A549 (cell line): ENCODE results near the gene PIK3CB. TPM values are rescaled to one million over a fixed set of nuclear protein-coding genes. Genes with fewer than 3 reads are reported as not detected.
"Not testable (repeated sequence)": the region's sequence is repeated elsewhere in the genome, so short reads cannot be mapped to it uniquely, and the experiment has no call there.

Source experiments
- ATAC-seq, 2 experiments: fragments of 200-7000 bp in 1 of 2; fragments of >200 bp in 1 of 2; cut with Nextera tagmentation in 1 of 2; cut with Tn5 transposase in 1 of 2; 3 replicates each; pipeline versions ENCODE4 v1.8.0 to v1.9.1; 2018 to 2020; ENCODE audit warnings: mild to moderate bottlenecking in 1 of 2, moderate library complexity in 1 of 2
- CTCF ChIA-PET: fragments of 300-600 bp; sonication (Branson Sonifier 250); formaldehyde crosslinking; extraction: SDS; loops from one replicate; lab custom pipeline; 2021; ENCODE audit warnings: antibody characterized with exemption, inconsistent platforms; lab: Yijun Ruan, JAX
- POLR2A ChIA-PET: fragments of 350-600 bp; formaldehyde crosslinking; extraction: SDS; loops from one replicate; lab custom pipeline; 2021; ENCODE audit warnings: antibody characterized with exemption, inconsistent platforms; lab: Yijun Ruan, JAX
- DNase-seq, 2 experiments: peaks; one replicate each; pipeline versions ENCODE4 v3.0.0 to v3.0.0-alpha.2; 2011 to 2016; ENCODE audit warnings: low read depth in 1 of 2, low spot score in 1 of 2
- FAIRE-seq: peaks from 2 replicates; lab custom pipeline; 2011; peaks lifted over from hg19 to GRCh38; lab: Jason Lieb, UNC
- H3K27ac ChIP-seq, 2 experiments: fragments of >200 bp; sonication (Bioruptor Twin); formaldehyde crosslinking; 3 replicates each; pipeline ENCODE4 v1.5.1; 2016 to 2017
- H3K4me1 ChIP-seq: fragments of >200 bp; sonication (Bioruptor Twin); formaldehyde crosslinking; 3 replicates; pipeline ENCODE4 v1.6.1; 2016
- H3K4me2 ChIP-seq: fragments of >200 bp; sonication (Bioruptor Twin); formaldehyde crosslinking; 3 replicates; pipeline ENCODE4 v1.6.1; 2016
- H3K4me3 ChIP-seq: fragments of >200 bp; sonication (Bioruptor Twin); formaldehyde crosslinking; 3 replicates; pipeline ENCODE4 v1.5.1; 2016
- H3K9me3 ChIP-seq: fragments of >200 bp; sonication (Bioruptor Twin); formaldehyde crosslinking; 3 replicates; pipeline ENCODE4 v1.6.1; 2016
- BHLHE40 ChIP-seq: IDR thresholded peaks from 2 replicates; pipeline ENCODE4 v1.6.1; 2012; ENCODE audit warnings: low read depth, low read length, inconsistent platforms
- CBX2 ChIP-seq: fragments of 200-600 bp; sonication (generic); IDR thresholded peaks from 2 replicates; pipeline ENCODE4 v1.6.1; 2016; ENCODE audit warnings: low read depth, mild to moderate bottlenecking, borderline replicate concordance
- CEBPB ChIP-seq, 2 experiments: fragments of >200 bp in 1 of 2; sonication (Bioruptor Twin) in 1 of 2; formaldehyde crosslinking in 1 of 2; IDR thresholded peaks; 2 replicates each; pipeline ENCODE4 v1.6.1; 2012 to 2016
- E2F6 ChIP-seq: IDR thresholded peaks from 2 replicates; pipeline ENCODE4 v1.6.1; 2012; ENCODE audit warnings: low read depth, borderline replicate concordance
- EHF ChIP-seq: fragments of 250-450 bp; sonication (Bioruptor Pico); IDR thresholded peaks from 2 replicates; pipeline ENCODE4 v1.5.0; 2020; ENCODE audit warnings: mild to moderate bottlenecking
- EHMT2 ChIP-seq: fragments of 200-600 bp; sonication (generic); IDR thresholded peaks from 2 replicates; pipeline ENCODE4 v1.6.1; 2016; ENCODE audit warnings: antibody characterized with exemption, low read depth, mild to moderate bottlenecking, moderate library complexity
- EP300 ChIP-seq, 2 experiments: fragments of >200 bp; sonication (Bioruptor Twin); formaldehyde crosslinking; IDR thresholded peaks; 2 replicates in 1 of 2; 3 replicates in 1 of 2; pipeline ENCODE4 v1.6.1; 2016 to 2017
- FOXS1 ChIP-seq: fragments of 250-450 bp; sonication (Bioruptor Pico); IDR thresholded peaks from 2 replicates; pipeline ENCODE4 v1.5.0; 2020; ENCODE audit warnings: mild to moderate bottlenecking, moderate library complexity
- HES2 ChIP-seq: fragments of >200 bp; sonication (Bioruptor Twin); formaldehyde crosslinking; IDR thresholded peaks from 2 replicates; pipeline ENCODE4 v1.6.1; 2016
- HEYL ChIP-seq: fragments of 250-450 bp; sonication (Bioruptor Pico); IDR thresholded peaks from 2 replicates; pipeline ENCODE4 v1.8.0; 2021; ENCODE audit warnings: mild to moderate bottlenecking, moderate library complexity
- HOXA7 ChIP-seq: fragments of 250-450 bp; sonication (Bioruptor Pico); IDR thresholded peaks from 2 replicates; pipeline ENCODE4 v1.5.0; 2020; ENCODE audit warnings: mild to moderate bottlenecking, moderate library complexity
- HOXB5 ChIP-seq: fragments of 250-450 bp; sonication (Bioruptor Pico); IDR thresholded peaks from 2 replicates; pipeline ENCODE4 v1.5.0; 2020; ENCODE audit warnings: mild to moderate bottlenecking, moderate library complexity
- JUN ChIP-seq, 2 experiments: fragments of >200 bp; sonication (Bioruptor Twin); formaldehyde crosslinking; IDR thresholded peaks; 2 replicates in 1 of 2; 3 replicates in 1 of 2; pipeline ENCODE4 v1.6.1; 2016 to 2017
- JUNB ChIP-seq: fragments of >200 bp; sonication (Bioruptor Twin); formaldehyde crosslinking; IDR thresholded peaks from 2 replicates; pipeline ENCODE4 v1.6.1; 2016
- KDM5A ChIP-seq: fragments of 200-600 bp; sonication (generic); IDR thresholded peaks from 2 replicates; pipeline ENCODE4 v1.6.1; 2016; ENCODE audit warnings: antibody characterized with exemption, mild to moderate bottlenecking
- MAZ ChIP-seq: fragments of 150-350 bp; IDR thresholded peaks from 2 replicates; pipeline ENCODE4 v1.6.1; 2014; ENCODE audit warnings: antibody characterized with exemption, low read depth, low read length, borderline replicate concordance
- NPAS2 ChIP-seq: fragments of 250-450 bp; sonication (Bioruptor Pico); IDR thresholded peaks from 2 replicates; pipeline ENCODE4 v1.8.0; 2022; ENCODE audit warnings: mild to moderate bottlenecking, moderate library complexity, borderline replicate concordance
- PBX3 ChIP-seq: IDR thresholded peaks from 2 replicates; pipeline ENCODE4 v1.6.1; 2012
- PHF8 ChIP-seq: fragments of 200-600 bp; sonication (generic); IDR thresholded peaks from 2 replicates; pipeline ENCODE4 v1.6.1; 2016; ENCODE audit warnings: low read depth, mild to moderate bottlenecking, antibody characterized with exemption, moderate library complexity, borderline replicate concordance
- RAD21 ChIP-seq, 2 experiments: fragments of >200 bp in 1 of 2; sonication (Bioruptor Twin) in 1 of 2; formaldehyde crosslinking in 1 of 2; IDR thresholded peaks in 1 of 2; conservative IDR thresholded peaks in 1 of 2; 2 replicates in 1 of 2; 3 replicates in 1 of 2; pipeline ENCODE4 v1.6.1; 2012 to 2018; ENCODE audit warnings: inconsistent platforms in 1 of 2
- RCOR1 ChIP-seq: fragments of 150-350 bp; IDR thresholded peaks from 2 replicates; pipeline ENCODE4 v1.6.1; 2014; ENCODE audit warnings: antibody characterized with exemption, low read length, low read depth
- REST ChIP-seq: fragments of 200-600 bp; sonication (generic); IDR thresholded peaks from 2 replicates; pipeline ENCODE4 v1.6.1; 2016; ENCODE audit warnings: antibody characterized with exemption, mild to moderate bottlenecking, moderate library complexity
- RFX5 ChIP-seq: fragments of 450-650 bp; IDR thresholded peaks from 2 replicates; pipeline ENCODE4 v1.7.1; 2014; ENCODE audit warnings: antibody characterized with exemption, mild to moderate bottlenecking, moderate library complexity
- RNF2 ChIP-seq: fragments of 200-600 bp; sonication (generic); IDR thresholded peaks from 2 replicates; pipeline ENCODE4 v1.6.1; 2016; ENCODE audit warnings: low read depth, mild to moderate bottlenecking, antibody characterized with exemption, moderate library complexity, borderline replicate concordance
- SREBF2 ChIP-seq: fragments of 450-650 bp; IDR thresholded peaks from 2 replicates; pipeline ENCODE4 v1.6.1; 2014; ENCODE audit warnings: mild to moderate bottlenecking, moderate library complexity
- TP53 ChIP-seq: fragments of 250-450 bp; sonication (Bioruptor Pico); IDR thresholded peaks from 2 replicates; pipeline ENCODE4 v1.5.0; 2021; ENCODE audit warnings: mild to moderate bottlenecking, moderate library complexity
- ZC3H11A ChIP-seq: fragments of 450-650 bp; IDR thresholded peaks from 2 replicates; pipeline ENCODE4 v1.6.1; 2014; ENCODE audit warnings: antibody characterized with exemption, mild to moderate bottlenecking
- ZFP36 ChIP-seq: fragments of 450-650 bp; IDR thresholded peaks from 2 replicates; pipeline ENCODE4 v1.6.1; 2014; ENCODE audit warnings: borderline replicate concordance; ENCODE audit not compliant: partially characterized antibody
- WGBS: methylation state at CpG from one replicate; pipeline ENCODE4 v1.1.6; 2017; ENCODE audit errors: missing lambda C conversion rate; 5-methylcytosine and 5-hydroxymethylcytosine counted together
- polyA plus RNA-seq, 4 experiments: library from polyadenylated mRNA; depleted of rRNA in 3 of 4; stranded (reverse); fragments of >200 nt; fragmentation: RNase III in 1 of 4; extraction: RNeasy Plus Mini Kit Qiagen cat#74134 plus additional on column Dnase treatment in 1 of 4; gene quantifications; 2 replicates in 3 of 4; 3 replicates in 1 of 4; pipeline ENCODE4 v1.2.3, GENCODE V29; 2011 to 2017

PIK3CB gene
- polyA plus RNA-seq, 2 of the 4 experiments (the other 2 are of a cell fraction) = 20.7 to 23.3 TPM

GRCh38 chr3:138845771-138846173, 11.0 kb upstream of the PIK3CB start (continued):
- TF ChIP-seq FOXS1 (CRISPR knock-in tag) (no peak), BHLHE40 (no peak), E2F6 (no peak), RCOR1 (no peak), PBX3 (no peak), NPAS2 (CRISPR knock-in tag) (no peak), MAZ (no peak), CBX2 (no peak)

- H3K9me3 ChIP-seq = no peaks in the 10 kb centered on the region
- H3K4me3 ChIP-seq = no peak overlapping the region
- ATAC-seq (no peak), DNase-seq (no peak), FAIRE-seq (no peak)
- CTCF ChIA-PET = no interaction called here
- no peaks in the 10 kb centered on the region for H3K4me1 ChIP-seq
- no peak for TF ChIP-seq HOXB5 (CRISPR knock-in tag)
- no peak for TF ChIP-seq JUN (IDR thresholded peaks at IDR 0.05)
- no peak for TF ChIP-seq RCOR1
- no peak for TF ChIP-seq EP300 (IDR thresholded peaks at IDR 0.05)
- TF ChIP-seq JUNB = no peak
- no peak for TF ChIP-seq KDM5A
- no peak for TF ChIP-seq ZFP36
- TF ChIP-seq HOXA7 (CRISPR knock-in tag) = no peak
- no peak for TF ChIP-seq CEBPB (IDR thresholded peaks at IDR 0.05)
- TF ChIP-seq PHF8 = no peak
- TF ChIP-seq REST = no peak
- TF ChIP-seq ZC3H11A = no peak
- no peak for TF ChIP-seq TP53
- no peak for TF ChIP-seq MAZ
- H3K27ac ChIP-seq = no peak overlapping the region
- no peak overlapping the region for H3K4me2 ChIP-seq
- 94% methylated on average over 7 of the region's 7 CpGs for WGBS
- POLR2A ChIA-PET = no interaction called here
Measured at GRCh38 chr3:138845181-138845601, 10.5 kb upstream of the PIK3CB start.

GRCh38 chr3:138842483-138843188, 7.9 kb upstream of the PIK3CB start:
- DNase-seq = no peak
- no peak for ATAC-seq
- Histone ChIP-seq H3K4me3 (no peak overlapping the region), H3K4me2 (no peak overlapping the region), H3K4me1 (no peaks in the 10 kb centered on the region), H3K27ac (no peak overlapping the region), H3K9me3 (no peaks in the 10 kb centered on the region)
- FAIRE-seq = no peak
- ChIA-PET POLR2A (no interaction called here), CTCF (interaction anchor here (0.6 to 5.9 kb wide), 7 partner anchors 15 to 426 kb away, joined by 3 to 20 read pairs (median 3); no protein-coding TSS in a partner anchor)
- 92% methylated on average over 5 of the region's 5 CpGs for WGBS
- TF ChIP-seq RNF2 (no peak), EHMT2 (no peak), EHF (CRISPR knock-in tag) (no peak), HES2 (no peak), ZFP36 (no peak), SREBF2 (no peak), RFX5 (no peak), MAZ (no peak), RAD21 (conservative IDR thresholded peaks at IDR 0.05 in 1 of 2, IDR thresholded peaks at IDR 0.05 in 1 of 2) (no peak), HEYL (CRISPR knock-in tag) (no peak)

- not testable (repeated sequence) for H3K4me1 ChIP-seq, DNase-seq, FAIRE-seq, H3K4me3 ChIP-seq, H3K9me3 ChIP-seq, H3K27ac ChIP-seq, ATAC-seq, H3K4me2 ChIP-seq
- POLR2A ChIA-PET = interaction anchor here (0.6 kb wide), 1 partner anchor 650 kb away, joined by 3 read pairs; no protein-coding TSS in a partner anchor
- 96% methylated on average over 6 of the region's 7 CpGs for WGBS
- CTCF ChIA-PET = interaction anchor here (0.5 to 5.9 kb wide), 2 partner anchors 11 to 77 kb away, joined by 3 to 20 read pairs; no protein-coding TSS in a partner anchor
Measured at GRCh38 chr3:138838385-138838784, 3.7 kb upstream of the PIK3CB start.
